Neutrophil (primary cell): ENCODE results near the gene A3GALT2.

ENCODE experiments used
- H3K27ac ChIP-seq: fragments of 200-600 bp; sonication (generic); 2 replicates; pipeline ENCODE4 v1.5.1; 2016; ENCODE audit warnings: mild to moderate bottlenecking, moderate library complexity
- H3K27me3 ChIP-seq: fragments of 200-600 bp; sonication (generic); 2 replicates; pipeline ENCODE4 v1.6.0; 2016; ENCODE audit warnings: mild to moderate bottlenecking
- H3K36me3 ChIP-seq: fragments of 200-600 bp; sonication (generic); 2 replicates; pipeline ENCODE4 v1.5.1; 2017
- H3K4me1 ChIP-seq, 2 experiments: fragments of 200-600 bp in 1 of 2; sonication (generic) in 1 of 2; 1 replicate in 1 of 2; 2 replicates in 1 of 2; pipeline versions ENCODE4 v1.5.1 to v1.6.1; 2013 to 2016; ENCODE audit warnings: low read depth in 1 of 2, low read length in 1 of 2, mild to moderate bottlenecking in 1 of 2, moderate library complexity in 1 of 2; ENCODE audit not compliant: control insufficient read depth in 1 of 2, insufficient read depth in 1 of 2
- H3K4me3 ChIP-seq, 2 experiments: fragments of 200-600 bp in 1 of 2; sonication (generic) in 1 of 2; 1 replicate in 1 of 2; 2 replicates in 1 of 2; pipeline ENCODE4 v1.5.1; 2013 to 2016; ENCODE audit warnings: low read depth in 1 of 2, low read length in 1 of 2, mild to moderate bottlenecking in 1 of 2, moderate library complexity in 1 of 2
- H3K9me3 ChIP-seq: fragments of 200-600 bp; sonication (generic); 2 replicates; pipeline ENCODE4 v1.5.1; 2016
- CTCF ChIP-seq: fragments of 200-600 bp; sonication (generic); IDR thresholded peaks from 2 replicates; pipeline ENCODE4 v1.5.1; 2016; ENCODE audit warnings: antibody characterized with exemption

Gene A3GALT2

DNA sequence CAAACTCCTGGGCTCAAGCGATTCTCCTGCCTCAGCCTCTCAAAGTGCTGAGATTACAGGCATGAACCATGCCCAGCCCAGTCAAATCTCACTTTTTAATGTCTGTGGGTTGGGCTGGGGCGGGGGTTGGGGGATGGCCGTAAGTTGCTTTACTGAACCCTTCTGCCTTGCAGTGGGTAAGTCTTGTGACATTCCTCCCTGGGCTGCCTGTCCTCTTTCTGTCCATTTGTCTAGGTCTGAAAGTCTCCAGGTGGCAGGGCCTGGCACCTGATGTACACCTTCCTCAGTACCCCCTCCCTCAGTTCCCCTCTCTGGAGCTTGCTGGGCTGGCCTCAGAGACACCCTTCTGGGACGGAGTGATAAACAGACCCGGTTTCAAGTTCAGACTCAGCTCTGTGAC, 51.3 kb downstream of the A3GALT2 start:
- no peaks in the 10 kb centered on the region for H3K4me1 ChIP-seq
- H3K9me3 ChIP-seq: no peaks in the 10 kb centered on the region
- no peak overlapping the region for H3K4me3 ChIP-seq
- no peaks in the 10 kb centered on the region for H3K27me3 ChIP-seq
- H3K27ac ChIP-seq: no peak overlapping the region
- H3K36me3 ChIP-seq: peaks cover 28% of the 10 kb centered on the region
- TF ChIP-seq CTCF: no peak

DNA sequence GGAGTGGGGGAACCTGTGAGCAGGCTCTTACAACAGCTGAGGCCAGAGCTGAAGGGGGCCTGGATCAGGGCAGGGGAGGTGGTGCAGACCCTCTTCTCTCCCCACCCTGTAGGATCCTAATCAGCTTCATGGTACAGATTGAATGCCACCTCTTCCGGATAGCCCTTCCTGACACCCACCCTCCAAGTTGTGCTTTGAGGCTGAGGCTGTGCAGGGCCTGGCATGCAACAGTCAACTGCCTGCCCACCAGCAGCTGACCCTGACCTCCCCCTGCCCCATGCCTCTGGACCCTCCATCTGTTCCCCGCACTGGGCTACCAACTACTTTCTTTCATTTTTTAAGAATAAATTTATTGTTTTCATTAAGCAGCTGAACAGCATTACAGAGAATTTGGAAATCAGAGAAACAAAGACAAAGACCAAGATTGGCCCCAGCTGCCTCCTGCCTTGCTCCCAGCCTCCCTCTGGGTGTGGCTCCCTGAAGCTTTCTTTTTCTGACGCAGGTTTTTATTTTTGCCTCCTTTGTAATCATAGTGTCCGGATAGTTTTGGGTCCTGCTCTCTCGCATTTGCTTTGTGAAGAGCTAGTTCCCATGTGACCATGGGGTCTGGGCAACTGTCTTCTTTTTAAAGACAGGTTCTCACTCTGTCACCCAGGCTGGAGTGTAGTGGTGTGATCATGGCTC, 51.8 kb downstream of the A3GALT2 start:
- Histone ChIP-seq H3K27ac (no peak overlapping the region), H3K27me3 (no peaks in the 10 kb centered on the region), H3K4me1 (no peaks in the 10 kb centered on the region), H3K36me3 (peaks cover 28% of the 10 kb centered on the region), H3K9me3 (no peaks in the 10 kb centered on the region), H3K4me3 (no peak overlapping the region)
- no peak for TF ChIP-seq CTCF

- H3K27ac ChIP-seq: no peak overlapping the region
- H3K4me1 ChIP-seq: no peaks in the 10 kb centered on the region
- TF ChIP-seq CTCF: no peak
- no peaks in the 10 kb centered on the region for H3K9me3 ChIP-seq
- no peak overlapping the region for H3K4me3 ChIP-seq
- no peaks in the 10 kb centered on the region for H3K27me3 ChIP-seq
- peaks cover 24% of the 10 kb centered on the region for H3K36me3 ChIP-seq
Measured at GRCh38 chr1:33268457-33268856, 52.4 kb downstream of the A3GALT2 start.

GRCh38 chr1:33267468-33268205, 53.3 kb downstream of the A3GALT2 start:
- no peak overlapping the region for H3K4me3 ChIP-seq
- peaks cover 29% of the 10 kb centered on the region for H3K36me3 ChIP-seq
- no peaks in the 10 kb centered on the region for H3K27me3 ChIP-seq
- no peaks in the 10 kb centered on the region for H3K9me3 ChIP-seq
- no peaks in the 10 kb centered on the region for H3K4me1 ChIP-seq
- TF ChIP-seq CTCF: no peak
- H3K27ac ChIP-seq: no peak overlapping the region

DNA sequence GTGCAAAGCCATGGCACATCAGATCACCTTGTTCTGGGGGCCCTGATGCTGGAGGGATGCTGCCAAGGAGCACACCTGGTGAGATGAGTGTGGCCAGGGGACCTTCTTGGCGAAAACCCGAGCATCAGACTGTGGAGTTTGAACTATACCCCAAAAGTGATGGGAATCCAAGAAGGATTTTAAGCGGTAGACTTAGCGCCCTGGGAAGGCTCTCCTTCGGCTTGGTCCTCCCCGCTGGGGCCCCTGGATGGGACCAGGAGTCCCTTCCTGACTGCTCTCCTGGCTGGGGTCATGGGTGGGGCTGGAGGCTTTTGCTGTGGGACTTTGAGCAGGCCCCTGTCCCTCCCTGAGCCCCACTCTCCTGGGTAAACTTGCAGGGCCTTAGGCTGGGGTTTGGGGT, 54.1 kb downstream of the A3GALT2 start:
- Histone ChIP-seq H3K4me3 (no peak overlapping the region), H3K4me1 (no peaks in the 10 kb centered on the region), H3K36me3 (peaks cover 30% of the 10 kb centered on the region), H3K9me3 (no peaks in the 10 kb centered on the region), H3K27me3 (no peaks in the 10 kb centered on the region), H3K27ac (no peak overlapping the region)
- TF ChIP-seq CTCF: no peak
